Measurements from ENCODE around the gene EFNB2.
A peak's percentile ranks its signal among the peaks of the same experiment; 100 is the strongest.

Gene EFNB2

DNA sequence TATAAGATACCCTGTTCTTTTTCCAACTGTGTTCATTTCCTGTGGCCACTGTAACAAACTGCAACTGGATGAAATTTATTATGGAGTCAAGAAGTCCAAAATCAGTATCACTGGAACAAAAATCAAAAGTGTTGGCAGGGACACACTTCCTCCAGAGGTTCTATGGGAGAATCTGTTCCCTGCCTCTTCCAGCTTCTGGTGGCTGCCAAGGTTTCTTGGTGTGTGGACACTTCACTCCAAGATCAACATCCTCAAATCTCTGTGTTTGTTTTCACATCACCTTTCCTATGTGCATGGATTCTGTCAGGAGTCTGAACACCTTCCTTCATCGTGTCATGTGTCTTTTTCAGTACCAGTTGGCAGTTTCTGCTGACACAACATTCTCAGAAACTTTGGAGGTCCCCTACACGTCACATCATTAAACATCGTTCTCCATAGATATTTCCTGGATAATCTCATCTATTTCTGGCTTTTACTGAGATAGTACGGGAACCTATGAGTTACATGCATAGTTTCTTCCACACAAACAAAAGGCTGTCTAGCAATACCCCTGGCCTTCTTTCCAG lies 15.2 kb upstream of the EFNB2 start:
- DNase-seq (ENCODE audit: low read depth in 2 of 2): no peak

GRCh38 chr13:106548064-106548696 lies 12.7 kb upstream of the EFNB2 start:
- DNase-seq (ENCODE audit: low read depth in 2 of 2): no peak

DNA sequence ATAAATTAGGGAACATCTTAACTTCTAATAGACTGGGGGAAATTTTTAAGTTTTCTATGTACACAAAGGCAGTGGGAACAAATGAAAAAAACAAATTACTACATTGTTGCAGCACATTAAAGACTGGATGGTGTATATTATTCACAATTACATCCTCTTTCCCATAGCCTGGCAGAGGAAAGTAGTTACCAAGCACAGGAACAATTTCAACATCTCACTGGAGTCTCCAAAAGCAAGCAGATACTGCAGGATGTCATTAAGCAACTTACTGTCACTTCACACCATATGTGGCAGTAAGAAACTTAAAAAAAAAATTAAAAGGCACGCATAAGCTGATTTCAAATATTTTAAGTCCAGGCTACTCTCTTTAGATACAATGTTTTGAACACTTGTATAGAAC lies 6.4 kb upstream of the EFNB2 start:
- no peak for DNase-seq (ENCODE audit: low read depth in 2 of 2)

GRCh38 chr13:106540613-106541012 lies 5.2 kb upstream of the EFNB2 start:
- DNase-seq (ENCODE audit: low read depth in 2 of 2): no peak

- DNase-seq (ENCODE audit: low read depth in 2 of 2): no peak
Observed at GRCh38 chr13:106537521-106537920, 2.1 kb upstream of the EFNB2 start.

DNA sequence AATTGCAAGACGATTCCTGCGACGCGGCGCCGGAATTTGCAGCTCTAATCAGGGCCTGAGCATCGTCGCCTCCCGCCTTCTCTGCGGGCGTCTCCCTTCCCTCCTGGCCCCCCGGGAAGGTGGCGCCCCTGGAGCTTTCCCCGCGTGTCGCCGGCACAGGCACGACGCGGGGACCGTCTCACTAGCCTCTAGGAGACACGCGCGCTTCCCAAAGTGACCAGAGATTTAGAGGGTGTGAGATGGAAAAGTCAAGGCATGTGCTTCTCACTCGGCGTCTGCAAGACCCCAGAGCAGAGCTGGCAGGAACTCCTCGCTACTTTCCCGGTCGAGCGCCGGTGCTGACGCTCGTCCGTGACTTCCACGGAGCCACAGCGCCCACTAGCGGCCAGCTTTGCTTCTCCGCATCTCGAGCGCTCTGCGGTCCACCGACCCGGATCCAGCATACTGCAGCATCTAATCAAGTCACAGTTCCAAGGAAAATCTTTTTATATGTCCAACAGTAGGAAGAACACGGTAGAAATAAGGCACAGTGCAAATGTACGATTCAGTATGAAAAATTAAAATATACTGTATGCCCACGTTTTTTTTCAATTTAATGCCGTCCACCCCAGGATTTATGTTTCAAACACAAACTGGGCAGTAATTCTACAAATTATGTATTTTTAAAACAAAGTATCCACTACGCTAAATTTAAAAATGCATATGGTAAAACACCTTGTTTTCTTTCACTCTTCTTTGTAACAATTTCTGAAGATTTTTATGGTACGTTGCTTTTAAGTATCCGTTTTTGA lies 977 bp upstream of the EFNB2 start:
- DNase-seq (ENCODE audit: low read depth in 2 of 2): peak; percentile 63 to 76

DNA sequence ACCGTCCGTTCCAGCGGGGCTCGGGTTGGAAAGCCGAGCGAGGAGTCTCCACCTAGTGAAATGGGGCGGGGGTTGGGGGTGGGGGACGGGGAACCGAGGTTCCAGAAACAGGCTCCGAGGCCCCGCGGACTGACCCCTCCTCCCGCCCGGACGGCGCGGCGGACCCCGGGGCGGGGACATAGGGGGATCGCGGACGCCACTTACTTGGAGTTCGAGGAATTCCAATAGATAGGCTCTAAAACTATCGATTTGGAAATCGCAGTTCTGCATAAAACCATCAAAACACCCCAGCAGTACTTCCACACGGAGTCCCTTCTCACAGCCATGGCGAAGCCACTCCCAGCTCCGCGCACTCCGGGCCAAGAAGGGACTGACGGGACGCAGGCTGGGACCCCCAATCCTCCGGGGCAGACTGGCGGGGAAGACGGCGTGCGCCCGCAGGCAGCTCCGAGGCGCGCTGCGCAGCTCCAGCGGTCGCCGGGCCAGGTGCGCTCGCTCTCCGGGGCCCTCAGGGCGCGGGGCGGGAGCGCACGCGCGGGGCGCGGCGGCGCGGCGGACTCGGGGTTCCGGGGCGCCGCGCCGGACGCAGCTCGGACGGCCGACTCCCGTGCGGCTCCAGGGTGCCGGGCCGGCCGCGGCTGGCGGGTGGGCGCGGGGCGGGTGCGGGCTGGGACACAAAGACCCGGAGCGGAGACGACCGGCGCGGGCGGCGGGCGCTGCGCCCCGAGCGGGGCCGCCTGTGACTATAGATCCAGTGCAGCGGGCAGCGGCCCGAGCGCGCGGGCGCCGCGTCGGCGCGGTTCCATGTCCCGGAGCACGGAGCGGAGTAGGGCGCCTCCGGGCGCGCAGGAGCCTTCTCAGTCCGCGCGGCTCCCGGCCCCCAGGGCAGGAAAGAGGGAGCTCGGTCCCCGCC lies 567 bp downstream of the EFNB2 start:
- DNase-seq (ENCODE audit: low read depth in 2 of 2): no peak

GRCh38 chr13:106533943-106534638 lies 1.4 kb downstream of the EFNB2 start:
- DNase-seq (ENCODE audit: low read depth in 2 of 2): no peak

GRCh38 chr13:106533101-106533942 lies 2.1 kb downstream of the EFNB2 start:
- peak in 1 of 2 donors; percentile 3 for DNase-seq (ENCODE audit: low read depth in 2 of 2)

DNA sequence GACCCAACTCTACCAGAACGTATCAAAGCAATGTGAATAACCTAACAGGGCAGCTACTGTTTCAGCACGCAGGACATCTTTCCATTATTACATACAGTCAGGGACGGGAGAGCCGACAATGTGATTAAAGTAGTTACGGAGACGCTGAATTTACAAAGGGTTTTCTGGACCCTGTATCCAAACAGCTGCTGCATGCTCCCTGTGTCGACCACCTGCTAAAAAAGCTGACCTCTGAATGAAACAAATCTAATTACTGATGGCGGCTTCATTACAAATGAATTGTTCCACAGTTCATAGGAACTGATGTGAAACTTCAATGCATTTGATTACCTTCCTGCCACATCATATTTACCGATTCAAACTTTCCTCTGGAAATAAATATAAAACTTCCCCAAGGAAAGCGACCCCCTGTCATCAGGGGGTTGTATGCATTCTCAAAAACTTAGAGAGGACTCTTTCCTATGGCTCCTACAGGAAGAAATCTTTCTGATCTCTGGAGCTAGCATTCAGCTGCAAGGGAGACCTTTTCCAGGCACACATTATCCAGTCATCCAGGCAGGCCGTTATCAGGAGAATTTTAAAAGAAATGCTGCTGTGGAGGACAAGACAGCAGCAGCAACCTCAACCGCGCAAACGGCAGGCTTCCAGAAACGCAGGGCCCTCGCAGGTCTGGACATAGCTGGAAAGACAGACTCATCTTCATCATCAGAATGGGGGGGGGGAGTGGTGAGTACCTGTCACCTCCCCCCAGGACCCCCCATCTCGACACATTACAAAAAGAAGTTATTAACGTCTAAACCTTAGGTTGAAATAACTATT lies 3.1 kb downstream of the EFNB2 start:
- DNase-seq (ENCODE audit: low read depth in 2 of 2): no peak

DNA sequence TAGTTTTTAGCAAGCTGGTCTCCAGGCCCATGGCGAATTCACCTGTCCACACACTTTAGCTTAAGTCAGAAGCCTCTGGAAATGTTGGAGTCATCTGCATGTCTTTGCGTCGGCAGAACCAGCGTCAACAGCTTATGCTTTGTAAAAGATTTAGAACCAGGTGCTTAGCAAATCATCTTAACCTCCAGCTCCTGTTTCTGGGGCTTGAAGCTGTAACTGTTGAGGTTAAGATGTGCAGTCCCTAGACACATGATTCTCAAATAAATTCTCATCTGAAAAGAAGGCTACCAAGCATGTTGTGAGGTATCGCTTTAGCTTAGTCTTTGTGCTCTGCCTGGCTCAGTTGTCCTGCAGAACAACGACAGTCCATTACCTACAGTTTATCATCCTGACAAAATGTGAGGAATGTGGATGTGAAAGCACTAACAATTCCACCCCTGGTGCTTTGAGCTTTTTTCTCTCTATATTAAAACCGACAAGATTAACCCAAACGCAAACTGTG lies 4.4 kb downstream of the EFNB2 start:
- DNase-seq (ENCODE audit: low read depth in 2 of 2): no peak

DNA sequence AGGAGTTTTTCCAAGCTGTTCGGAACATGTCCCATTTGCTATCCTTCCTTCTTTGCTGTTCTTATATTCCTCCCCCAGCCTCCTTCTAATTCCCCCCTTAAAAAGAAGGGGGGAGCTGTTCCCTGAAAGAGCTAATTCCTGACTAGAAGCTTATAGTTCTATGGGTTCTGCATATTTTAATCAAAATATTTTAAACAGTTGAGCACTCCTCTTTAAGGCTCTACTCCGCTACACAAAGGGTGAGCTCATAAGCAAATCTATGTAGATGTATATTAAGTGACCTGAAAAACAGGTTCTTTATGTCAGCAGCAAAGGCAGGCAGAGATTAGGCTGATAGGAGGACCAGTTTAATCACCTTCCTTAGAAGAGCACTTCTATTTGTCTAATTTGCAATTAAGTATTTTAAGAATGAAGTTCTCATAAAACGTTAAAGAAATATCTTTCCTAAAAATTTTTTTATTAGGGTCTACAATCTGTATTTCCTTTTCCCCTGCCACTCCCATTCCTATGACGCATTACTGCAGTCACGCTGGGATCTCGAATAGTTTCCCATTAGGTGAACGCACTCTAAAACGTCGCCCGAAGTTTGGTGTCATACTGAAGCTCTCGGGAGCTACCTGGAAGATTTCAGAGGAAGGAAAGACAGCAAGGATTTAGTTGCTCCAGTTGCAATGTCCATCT lies 5.2 kb downstream of the EFNB2 start:
- no peak for DNase-seq (ENCODE audit: low read depth in 2 of 2)

DNA sequence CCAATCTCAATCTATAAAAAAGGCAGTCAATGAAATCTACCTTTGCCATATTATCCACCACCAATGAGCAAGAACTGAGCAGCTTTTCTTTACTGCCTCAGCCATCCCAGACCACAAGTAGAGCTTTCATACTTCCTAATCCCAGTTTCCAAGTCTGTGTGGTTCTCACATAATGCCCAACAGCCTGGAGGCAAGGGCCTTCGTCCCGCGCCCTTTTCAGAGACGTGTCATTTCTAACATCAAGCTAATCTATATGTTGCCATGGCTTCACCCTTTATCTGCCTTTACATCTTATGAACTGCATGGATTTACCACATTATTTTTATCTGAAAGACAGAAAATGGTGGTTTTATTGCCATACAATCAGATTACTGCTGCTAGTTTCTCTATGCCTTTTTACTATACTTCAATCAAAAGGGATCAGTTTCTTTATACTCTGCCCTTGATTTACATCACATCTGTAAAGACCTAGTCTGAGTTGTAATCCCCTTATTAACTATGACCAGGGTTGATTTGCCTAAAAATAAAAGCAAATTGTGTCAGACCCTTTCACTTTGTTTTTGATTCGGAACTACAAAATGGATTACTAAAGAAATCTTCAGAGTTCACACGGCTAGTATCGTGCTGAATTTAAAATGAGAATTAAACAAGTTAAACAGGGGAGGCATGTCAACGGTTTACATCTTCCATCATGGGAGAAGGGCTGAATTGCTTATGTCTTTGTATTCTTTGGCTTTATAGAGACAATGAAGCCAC lies 5.9 kb downstream of the EFNB2 start:
- no peak for DNase-seq (ENCODE audit: low read depth in 2 of 2)

- no peak for DNase-seq (ENCODE audit: low read depth in 2 of 2)
Observed at GRCh38 chr13:106528718-106529414, 6.6 kb downstream of the EFNB2 start.

DNA sequence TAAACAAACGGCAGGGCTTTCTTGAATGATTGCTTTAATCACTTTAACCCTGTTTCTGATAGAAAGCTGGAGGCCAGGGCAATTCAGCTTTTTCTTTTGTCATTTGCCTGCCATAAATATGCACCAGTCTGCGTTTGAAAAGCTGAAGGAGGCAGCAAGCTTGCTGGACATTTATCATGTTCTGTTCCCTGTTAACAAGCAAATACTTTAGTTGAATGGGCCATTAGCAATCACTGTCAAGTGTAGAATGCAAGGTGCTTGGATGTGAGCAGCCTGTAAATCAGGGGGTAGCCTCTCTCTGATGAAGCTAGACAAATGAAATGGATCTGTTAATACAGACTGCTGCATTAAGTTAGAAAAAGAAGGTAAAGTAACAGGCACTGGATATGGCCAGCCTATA lies 7.6 kb downstream of the EFNB2 start:
- no peak for DNase-seq (ENCODE audit: low read depth in 2 of 2)

DNA sequence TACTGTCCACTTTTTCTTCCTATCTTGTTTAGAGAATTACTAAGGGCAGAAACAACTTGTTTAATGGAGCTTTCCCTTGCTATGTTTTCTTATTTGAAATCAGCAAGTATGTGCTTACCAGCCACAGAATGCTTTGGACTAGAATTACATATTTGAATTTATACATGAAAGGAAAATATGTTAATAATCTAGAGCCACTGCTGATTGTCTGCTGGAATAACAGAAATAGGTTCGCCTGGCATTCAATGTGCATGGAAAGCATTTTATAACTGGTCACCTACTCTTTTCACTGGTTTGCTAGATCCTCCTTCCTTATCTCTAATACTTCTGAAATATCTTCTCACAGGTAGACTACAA lies 8.0 kb downstream of the EFNB2 start:
- DNase-seq (ENCODE audit: low read depth in 2 of 2): no peak

DNA sequence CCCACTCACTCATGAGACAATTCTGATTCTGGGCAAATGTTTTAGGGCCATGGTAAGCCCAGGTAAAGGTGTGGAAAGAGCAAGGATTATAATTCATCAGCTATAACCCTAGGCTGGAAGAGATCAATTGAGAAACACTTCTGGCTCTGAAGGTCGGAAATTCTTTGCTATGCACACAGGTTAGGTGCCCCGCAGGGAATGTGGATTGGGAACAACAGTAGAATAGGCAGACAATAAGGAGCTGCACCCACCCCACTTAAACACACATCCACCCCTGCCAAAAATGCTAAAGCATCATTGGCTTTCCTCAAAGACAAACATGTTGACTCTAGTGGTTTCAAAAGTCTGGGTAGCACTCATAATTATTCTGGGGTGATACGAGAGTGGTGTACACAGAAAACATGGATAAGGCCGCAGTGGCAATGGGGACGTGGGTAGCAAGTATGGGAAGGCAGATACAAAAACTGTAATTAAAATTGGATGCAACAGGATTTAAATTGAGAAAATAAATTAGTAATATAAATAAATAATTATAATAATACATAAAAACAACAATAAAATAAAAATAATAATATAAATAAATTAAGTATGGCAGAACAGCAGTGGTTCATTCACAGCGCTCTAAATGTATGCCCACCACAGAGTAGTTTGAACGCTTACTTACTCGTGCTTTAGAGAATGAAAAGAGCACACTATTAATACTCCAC lies 8.6 kb downstream of the EFNB2 start:
- no peak for DNase-seq (ENCODE audit: low read depth in 2 of 2)
